WTC11 (cell line): ENCODE results near the gene HMX1. TPM values are rescaled to one million over a fixed set of nuclear protein-coding genes. Genes with fewer than 3 reads are reported as not detected.

Source experiments
- ATAC-seq: fragments of 200-7000 bp; cut with Tn5 transposase; 2 replicates; pipeline ENCODE4 v1.10.0; 2021; ENCODE audit warnings: mild to moderate bottlenecking, moderate library complexity
- CTCF ChIA-PET: fragments of 300-600 bp; sonication (Branson Sonifier 250); formaldehyde crosslinking; loops from one replicate; lab custom pipeline; 2021; ENCODE audit warnings: antibody characterized with exemption; lab: Charles Lee
- POLR2A ChIA-PET: fragments of 350-600 bp; sonication (Branson Sonifier 250); formaldehyde crosslinking; loops from one replicate; lab custom pipeline; 2021; ENCODE audit warnings: antibody characterized with exemption; lab: Charles Lee
- DNase-seq: peaks from one replicate; pipeline ENCODE4 v3.0.0; 2021; ENCODE audit warnings: low spot score
- H3K27ac Mint-ChIP-seq: 2 replicates; pipeline ENCODE4 v1.8.0; 2021; ENCODE audit warnings: mixed read lengths
- H3K27me3 Mint-ChIP-seq: 2 replicates; pipeline ENCODE4 v1.8.0; 2021; ENCODE audit warnings: low read depth, mild to moderate bottlenecking, moderate library complexity, mixed read lengths
- H3K36me3 Mint-ChIP-seq: 2 replicates; pipeline ENCODE4 v1.8.0; 2021; ENCODE audit warnings: mixed read lengths
- H3K4me1 Mint-ChIP-seq: 2 replicates; pipeline ENCODE4 v1.8.0; 2022; ENCODE audit warnings: mixed read lengths
- H3K4me3 Mint-ChIP-seq: 2 replicates; pipeline ENCODE4 v1.8.0; 2021; ENCODE audit warnings: mild to moderate bottlenecking, moderate library complexity, mixed read lengths
- H3K9me3 Mint-ChIP-seq: 2 replicates; pipeline ENCODE4 v1.8.0; 2021; ENCODE audit warnings: mixed read lengths
- CBFB ChIP-seq: sonication (generic); formaldehyde crosslinking; IDR thresholded peaks from 2 replicates; pipeline ENCODE4 v1.8.1; 2022; ENCODE audit warnings: mild to moderate bottlenecking, low read depth, missing genetic modification reagents
- CREB1 ChIP-seq: sonication (generic); formaldehyde crosslinking; IDR thresholded peaks from 2 replicates; pipeline ENCODE4 v1.8.0; 2023; ENCODE audit warnings: mild to moderate bottlenecking, missing genetic modification reagents
- E2F4 ChIP-seq: sonication (generic); formaldehyde crosslinking; IDR thresholded peaks from 2 replicates; pipeline ENCODE4 v1.8.1; 2022; ENCODE audit warnings: low read depth, mild to moderate bottlenecking, moderate library complexity, missing genetic modification reagents, borderline replicate concordance
- E2F5 ChIP-seq: sonication (generic); formaldehyde crosslinking; IDR thresholded peaks from 2 replicates; pipeline ENCODE4 v1.8.1; 2022; ENCODE audit warnings: mild to moderate bottlenecking, moderate library complexity, missing genetic modification reagents
- ERG ChIP-seq: fragments of 250-450 bp; sonication (Bioruptor Pico); IDR thresholded peaks from 2 replicates; pipeline ENCODE4 v1.8.0; 2021; ENCODE audit warnings: mild to moderate bottlenecking
- GTF2I ChIP-seq: fragments of 250-450 bp; sonication (Bioruptor Pico); conservative IDR thresholded peaks from 2 replicates; pipeline ENCODE4 v1.4.0; 2021; ENCODE audit warnings: mild to moderate bottlenecking
- JUN ChIP-seq: sonication (generic); formaldehyde crosslinking; IDR thresholded peaks from 2 replicates; pipeline ENCODE4 v1.8.0; 2023; ENCODE audit warnings: mild to moderate bottlenecking, missing genetic modification reagents
- KAT7 ChIP-seq: sonication (generic); formaldehyde crosslinking; IDR thresholded peaks from 2 replicates; pipeline ENCODE4 v1.8.1; 2023; ENCODE audit warnings: missing genetic modification reagents, mild to moderate bottlenecking, borderline replicate concordance
- NFE2L1 ChIP-seq: sonication (generic); formaldehyde crosslinking; IDR thresholded peaks from 2 replicates; pipeline ENCODE4 v1.8.1; 2023; ENCODE audit warnings: missing genetic modification reagents
- NFYB ChIP-seq: sonication (generic); formaldehyde crosslinking; conservative IDR thresholded peaks from 2 replicates; pipeline ENCODE4 v1.8.0; 2022; ENCODE audit warnings: low read depth, missing genetic modification reagents
- STAT6 ChIP-seq: sonication (generic); formaldehyde crosslinking; conservative IDR thresholded peaks from 2 replicates; pipeline ENCODE4 v1.8.1; 2023; ENCODE audit warnings: mild to moderate bottlenecking, low read depth, missing genetic modification reagents, moderate library complexity
- ZMAT4 ChIP-seq: fragments of 250-450 bp; sonication (Bioruptor Pico); IDR thresholded peaks from 2 replicates; pipeline ENCODE4 v1.9.0; 2021; ENCODE audit warnings: mild to moderate bottlenecking
- ZNF263 ChIP-seq: sonication (generic); formaldehyde crosslinking; IDR thresholded peaks from 2 replicates; pipeline ENCODE4 v1.8.1; 2022; ENCODE audit warnings: low read depth, mild to moderate bottlenecking, moderate library complexity, missing genetic modification reagents
- ZNF396 ChIP-seq: fragments of 250-450 bp; sonication (Bioruptor Pico); IDR thresholded peaks from 2 replicates; pipeline ENCODE4 v1.8.0; 2021; ENCODE audit warnings: mild to moderate bottlenecking, moderate library complexity, borderline replicate concordance
- ZNF416 ChIP-seq: fragments of 250-450 bp; sonication (Bioruptor Pico); IDR thresholded peaks from 2 replicates; pipeline ENCODE4 v1.9.0; 2021; ENCODE audit warnings: mild to moderate bottlenecking, inconsistent platforms
- total RNA-seq: library from RNA; stranded (reverse); gene quantifications from 3 replicates; pipeline ENCODE4 v1.2.3, GENCODE V29; 2021
- TF ChIP-seq, protein P1 (sequence below): sonication (generic); formaldehyde crosslinking; IDR thresholded peaks from 2 replicates; pipeline ENCODE4 v1.8.1; 2023; ENCODE audit warnings: mild to moderate bottlenecking, missing genetic modification reagents, moderate library complexity
- TF ChIP-seq, protein P2 (sequence below): fragments of 250-450 bp; sonication (Bioruptor Pico); conservative IDR thresholded peaks from 2 replicates; pipeline ENCODE4 v1.9.0; 2021; ENCODE audit warnings: mild to moderate bottlenecking

Gene HMX1
- total RNA-seq, 1 experiment from 2014 or later, result 10.0 TPM

DNA sequence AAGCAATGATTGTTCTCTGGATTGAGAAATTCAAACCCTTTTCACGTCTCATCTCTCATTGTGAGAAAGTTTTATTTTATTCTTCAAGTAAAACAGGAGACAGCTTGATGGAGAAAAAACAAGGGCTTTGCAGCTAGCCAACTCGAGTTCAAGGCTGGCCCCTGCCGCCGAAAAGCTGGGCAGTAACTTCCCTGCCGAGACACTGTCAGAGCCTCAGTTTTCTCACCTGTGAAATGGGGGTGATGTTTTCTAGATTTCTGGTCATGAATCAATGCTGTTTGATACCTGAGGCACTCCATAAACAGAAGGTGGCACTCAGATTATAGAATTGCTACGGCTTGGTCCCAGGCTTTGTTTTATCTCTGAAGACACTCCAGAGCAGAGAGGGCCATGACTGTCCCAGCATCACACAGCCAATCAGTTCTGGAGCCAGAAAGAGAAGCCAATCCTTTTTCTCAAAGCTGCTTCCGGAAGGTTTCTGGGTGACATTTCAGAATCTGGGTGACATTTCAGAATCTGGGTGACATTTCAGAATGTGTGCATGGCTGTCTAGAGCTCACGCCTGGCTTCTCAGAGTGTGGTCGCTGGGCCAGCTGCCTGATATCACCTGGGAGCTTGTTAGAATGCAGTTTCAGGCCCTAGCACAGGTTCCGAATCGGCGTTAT lies 33.2 kb downstream of the HMX1 start:
- H3K36me3 Mint-ChIP-seq, result no peaks in the 10 kb centered on the region
- POLR2A ChIA-PET, result no interaction called here
- H3K4me1 Mint-ChIP-seq, result peaks cover 11% of the 10 kb centered on the region
- CTCF ChIA-PET, result interaction anchor here (1.0 to 1.4 kb wide), 2 partner anchors 9 to 150 kb away, joined by 3 to 4 read pairs; no protein-coding TSS in a partner anchor
- no peak overlapping the region for H3K27ac Mint-ChIP-seq
- TF ChIP-seq NFYB (CRISPR knock-in tag), result no peak
- 0 out of 2 replicates have a peak, but pooled peaks have one; percentile 43 for TF ChIP-seq GTF2I
- no peak overlapping the region for H3K4me3 Mint-ChIP-seq
- no peaks in the 10 kb centered on the region for H3K9me3 Mint-ChIP-seq
- no peak for ATAC-seq
- no peak for DNase-seq
- H3K27me3 Mint-ChIP-seq, result no peaks in the 10 kb centered on the region; the same call in 1 of the 2 replicates

- no peak for DNase-seq
- CTCF ChIA-PET, result interaction anchor here (0.9 to 1.4 kb wide), 5 partner anchors 15 to 230 kb away, joined by 3 to 9 read pairs (median 4); no protein-coding TSS in a partner anchor
These were observed 34.3 kb downstream of the HMX1 start for GRCh38 chr4:8837181-8837841.

More at GRCh38 chr4:8837181-8837841, 34.3 kb downstream of the HMX1 start:
- Mint-ChIP-seq H3K27ac (no peak overlapping the region), H3K27me3 (no peaks in the 10 kb centered on the region; the same call in 1 of the 2 replicates), H3K4me3 (no peak overlapping the region), H3K9me3 (no peaks in the 10 kb centered on the region)
- peak; percentile 52 for ATAC-seq
- no peak for TF ChIP-seq CBFB (CRISPR knock-in tag)
- TF ChIP-seq E2F5 (CRISPR knock-in tag), result no peak
- TF ChIP-seq CREB1 (CRISPR knock-in tag), result no peak
- no peak for TF ChIP-seq ZNF396 (CRISPR knock-in tag)
- no peak for TF ChIP-seq ZNF263 (CRISPR knock-in tag)
- TF ChIP-seq STAT6, result no peak
- TF ChIP-seq ZNF416 (CRISPR knock-in tag), result no peak
- TF ChIP-seq JUN (CRISPR knock-in tag), result no peak
- no peak for TF ChIP-seq E2F4 (CRISPR knock-in tag)
- no peak for TF ChIP-seq ERG (CRISPR knock-in tag)
- TF ChIP-seq, protein P1, sequence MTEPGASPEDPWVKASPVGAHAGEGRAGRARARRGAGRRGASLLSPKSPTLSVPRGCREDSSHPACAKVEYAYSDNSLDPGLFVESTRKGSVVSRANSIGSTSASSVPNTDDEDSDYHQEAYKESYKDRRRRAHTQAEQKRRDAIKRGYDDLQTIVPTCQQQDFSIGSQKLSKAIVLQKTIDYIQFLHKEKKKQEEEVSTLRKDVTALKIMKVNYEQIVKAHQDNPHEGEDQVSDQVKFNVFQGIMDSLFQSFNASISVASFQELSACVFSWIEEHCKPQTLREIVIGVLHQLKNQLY (CRISPR knock-in tag), result no peak
- no peak for TF ChIP-seq KAT7 (CRISPR knock-in tag)
- TF ChIP-seq NFE2L1, result no peak
- TF ChIP-seq, protein P2, sequence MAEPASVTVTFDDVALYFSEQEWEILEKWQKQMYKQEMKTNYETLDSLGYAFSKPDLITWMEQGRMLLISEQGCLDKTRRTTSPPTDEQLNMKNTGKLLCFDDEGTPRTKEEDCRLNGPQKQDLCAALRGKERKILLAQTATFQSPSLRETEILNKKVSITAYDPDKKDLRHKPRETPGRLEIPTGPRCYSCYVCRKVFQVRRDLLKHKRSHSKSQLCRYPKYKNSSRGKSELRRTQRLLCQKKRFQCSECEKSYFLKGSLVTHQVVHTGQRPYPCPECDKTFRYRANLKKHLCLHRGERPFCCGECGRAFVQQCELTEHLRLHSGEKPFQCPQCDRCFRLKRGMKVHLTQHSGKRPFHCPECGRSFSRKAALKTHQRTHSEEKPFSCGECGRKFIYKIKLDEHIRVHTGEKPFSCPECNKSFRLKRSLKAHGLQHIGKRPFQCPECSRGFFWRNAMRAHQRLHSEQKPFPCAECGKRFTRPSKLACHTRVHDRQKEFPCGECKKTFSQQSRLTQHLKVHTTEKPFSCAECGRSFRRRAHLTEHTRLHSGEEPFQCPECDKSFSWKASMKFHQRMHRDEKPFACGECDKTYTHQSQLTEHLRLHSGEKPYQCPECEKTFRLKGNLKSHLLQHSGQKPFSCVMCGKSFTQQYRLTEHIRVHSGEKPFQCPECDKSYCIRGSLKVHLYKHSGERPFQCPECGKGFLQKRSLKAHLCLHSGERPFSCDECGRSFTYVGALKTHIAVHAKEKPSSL, result no peak
- TF ChIP-seq ZMAT4 (CRISPR knock-in tag), result no peak
- TF ChIP-seq, all 79 proteins: peak for 0
- Mint-ChIP-seq H3K4me1 (peaks cover 11% of the 10 kb centered on the region), H3K36me3 (no peaks in the 10 kb centered on the region)
- POLR2A ChIA-PET, result no interaction called here
